OCI-LY1 (cell line): Measurements from ENCODE around the gene DXO.

Source experiments
- CTCF ChIP-seq: fragments of 200-600 bp; sonication (generic), shearing (Covaris generic); IDR thresholded peaks from 2 replicates; pipeline ENCODE4 v1.5.1; 2017; ENCODE audit warnings: mild to moderate bottlenecking, antibody characterized with exemption, low read length, moderate library complexity, mixed read lengths
- EZH2 ChIP-seq: fragments of 200-600 bp; sonication (generic), shearing (Covaris generic); IDR thresholded peaks from 2 replicates; pipeline ENCODE4 v1.8.0; 2017; ENCODE audit warnings: borderline replicate concordance, mixed run types, mild to moderate bottlenecking, antibody characterized with exemption, low read length, moderate library complexity, mixed read lengths

- no peak for TF ChIP-seq CTCF
- TF ChIP-seq EZH2: no peak
Observed at GRCh38 chr6:31968791-31969711, 2.9 kb downstream of the DXO start.
